SKM-1 (cell line): ENCODE data around the gene SEC23IP.
"Not testable (repeated sequence)": the region's sequence is repeated elsewhere in the genome, so short reads cannot be mapped to it uniquely, and the experiment has no call there.

Experiments used
- DNase-seq: peaks from one replicate; lab custom pipeline; 2025; ENCODE audit not compliant: unreplicated experiment; lab: John Stamatoyannopoulos, UW

SEC23IP gene

GRCh38 chr10:119878524-119878923 is 14.0 kb upstream of the SEC23IP start:
- no peak for DNase-seq

GRCh38 chr10:119883901-119884611 is 8.5 kb upstream of the SEC23IP start:
- not testable (repeated sequence) for DNase-seq

GRCh38 chr10:119886070-119886469 is 6.5 kb upstream of the SEC23IP start:
- not testable (repeated sequence) for DNase-seq

- DNase-seq, result not testable (repeated sequence)
Measured at GRCh38 chr10:119888715-119889114, 3.8 kb upstream of the SEC23IP start.

GRCh38 chr10:119889201-119889600 is 3.3 kb upstream of the SEC23IP start:
- DNase-seq, result not testable (repeated sequence)

GRCh38 chr10:119890307-119890706 is 2.2 kb upstream of the SEC23IP start:
- DNase-seq, result not testable (repeated sequence)

- not testable (repeated sequence) for DNase-seq
Measured at GRCh38 chr10:119891849-119892187, 712 bp upstream of the SEC23IP start.

- DNase-seq, result no peak
Measured at GRCh38 chr10:119893074-119893473, 544 bp downstream of the SEC23IP start.

GRCh38 chr10:119893845-119894427 is 1.4 kb downstream of the SEC23IP start:
- DNase-seq, result no peak

- DNase-seq, result peak; percentile 20
Measured at GRCh38 chr10:119896061-119896655, 3.6 kb downstream of the SEC23IP start.

GRCh38 chr10:119896937-119897770 is 4.6 kb downstream of the SEC23IP start:
- no peak for DNase-seq

- no peak for DNase-seq
Measured at GRCh38 chr10:119898577-119898976, 6.0 kb downstream of the SEC23IP start.

- no peak for DNase-seq
Measured at GRCh38 chr10:119903946-119904666, 11.6 kb downstream of the SEC23IP start.

GRCh38 chr10:119907695-119908094 is 15.2 kb downstream of the SEC23IP start:
- not testable (repeated sequence) for DNase-seq

- DNase-seq, result no peak
Measured at GRCh38 chr10:119908166-119908565, 15.6 kb downstream of the SEC23IP start.

GRCh38 chr10:119910689-119911088 is 18.2 kb downstream of the SEC23IP start:
- no peak for DNase-seq

- no peak for DNase-seq
Measured at GRCh38 chr10:119917777-119918176, 25.2 kb downstream of the SEC23IP start.

- no peak for DNase-seq
Measured at GRCh38 chr10:119919271-119919670, 26.7 kb downstream of the SEC23IP start.

GRCh38 chr10:119919826-119920225 is 27.3 kb downstream of the SEC23IP start:
- DNase-seq, result no peak

GRCh38 chr10:119928411-119928810 is 35.9 kb downstream of the SEC23IP start:
- no peak for DNase-seq

- DNase-seq, result no peak
Measured at GRCh38 chr10:119931871-119932270, 39.3 kb downstream of the SEC23IP start.
